HEK293 (cell line): ENCODE measurements around the gene KDM4B.

ENCODE experiments used
- CTCF ChIA-PET: fragments of 350-600 bp; formaldehyde crosslinking; extraction: SDS; loops from one replicate; lab custom pipeline; 2021; ENCODE audit warnings: antibody characterized with exemption; lab: Yijun Ruan, JAX
- POLR2A ChIA-PET: fragments of 300-600 bp; formaldehyde crosslinking; extraction: SDS; loops from one replicate; lab custom pipeline; 2020; ENCODE audit warnings: antibody characterized with exemption, inconsistent platforms; lab: Yijun Ruan, JAX
- H3K27ac ChIP-seq: fragments of 200-500 bp; sonication (Bioruptor generic); 2 replicates; pipeline ENCODE4 v1.5.1; 2014; ENCODE audit warnings: low read depth, low read length, control low read depth, inconsistent platforms; ENCODE audit errors: extremely low read depth
- H3K36me3 ChIP-seq, 2 experiments: fragments of 200-500 bp in 1 of 2; sonication (Bioruptor generic) in 1 of 2; 1 replicate in 1 of 2; 2 replicates in 1 of 2; pipeline ENCODE4 v1.5.1; 2014 to 2017; ENCODE audit warnings: inconsistent platforms in 2 of 2, low read length in 2 of 2; ENCODE audit not compliant: control insufficient read depth in 2 of 2, insufficient read depth in 1 of 2
- H3K4me1 ChIP-seq: fragments of 200-500 bp; sonication (Bioruptor generic); 2 replicates; pipeline ENCODE4 v1.5.1; 2014; ENCODE audit warnings: mild to moderate bottlenecking, low read length, inconsistent platforms; ENCODE audit not compliant: control insufficient read depth, insufficient read depth
- H3K4me3 ChIP-seq: 2 replicates; pipeline ENCODE4 v1.5.1; 2011; ENCODE audit warnings: low read depth, mild to moderate bottlenecking, control low read depth, low read length, moderate library complexity
- H3K9me3 ChIP-seq: fragments of 200-500 bp; sonication (Bioruptor generic); 2 replicates; pipeline ENCODE4 v1.5.1; 2014; ENCODE audit warnings: low read depth, low read length, inconsistent platforms; ENCODE audit not compliant: control insufficient read depth, insufficient read depth
- HOXC10 ChIP-seq: sonication (generic); formaldehyde crosslinking; IDR thresholded peaks from 2 replicates; pipeline ENCODE4 v1.8.1; 2023; ENCODE audit warnings: mild to moderate bottlenecking, missing genetic modification reagents
- MEIS1 ChIP-seq: sonication (generic); formaldehyde crosslinking; IDR thresholded peaks from 2 replicates; pipeline ENCODE4 v1.8.1; 2022; ENCODE audit warnings: missing genetic modification reagents, mild to moderate bottlenecking, borderline replicate concordance
- SETDB1 ChIP-seq: IDR thresholded peaks from one replicate; pipeline ENCODE4 v1.6.1; 2017; ENCODE audit warnings: mild to moderate bottlenecking, low read length, moderate library complexity, mixed read lengths; ENCODE audit not compliant: insufficient read length
- ZBTB21 ChIP-seq: fragments of 450-650 bp; formaldehyde crosslinking; IDR thresholded peaks from 2 replicates; pipeline ENCODE4 v1.5.1; 2017; ENCODE audit warnings: missing biosample characterization, missing genetic modification characterization
- ZFHX2 ChIP-seq: fragments of 450-650 bp; formaldehyde crosslinking; conservative IDR thresholded peaks from 2 replicates; pipeline ENCODE4 v1.5.1; 2016; ENCODE audit warnings: missing biosample characterization, missing genetic modification characterization
- ZIC2 ChIP-seq: fragments of 450-650 bp; formaldehyde crosslinking; IDR thresholded peaks from 2 replicates; pipeline ENCODE4 v1.5.1; 2016; ENCODE audit warnings: missing biosample characterization, missing genetic modification characterization
- ZNF169 ChIP-seq: fragments of 450-650 bp; formaldehyde crosslinking; IDR thresholded peaks from 2 replicates; pipeline ENCODE4 v1.5.1; 2016; ENCODE audit warnings: missing biosample characterization, missing genetic modification characterization
- ZNF19 ChIP-seq: fragments of 450-650 bp; formaldehyde crosslinking; IDR thresholded peaks from 2 replicates; pipeline ENCODE4; 2016; ENCODE audit warnings: missing biosample characterization, missing genetic modification characterization, low read depth
- ZNF266 ChIP-seq: fragments of 450-650 bp; formaldehyde crosslinking; IDR thresholded peaks from 2 replicates; pipeline ENCODE4 v1.5.1; 2016; ENCODE audit warnings: missing biosample characterization, missing genetic modification characterization, low read depth
- ZNF274 ChIP-seq, 2 experiments: fragments of 200-500 bp in 1 of 2; fragments of 450-650 bp in 1 of 2; sonication (Bioruptor generic) in 1 of 2; formaldehyde crosslinking in 1 of 2; IDR thresholded peaks; 2 replicates each; pipeline versions ENCODE4 v1.5.1 to v1.6.1; 2014 to 2016; ENCODE audit warnings: borderline replicate concordance in 1 of 2, inconsistent platforms in 1 of 2, low read length in 1 of 2, missing biosample characterization in 1 of 2, missing genetic modification characterization in 1 of 2
- ZNF335 ChIP-seq: fragments of 450-650 bp; formaldehyde crosslinking; conservative IDR thresholded peaks from 2 replicates; pipeline ENCODE4 v1.5.1; 2016; ENCODE audit warnings: missing biosample characterization, missing genetic modification characterization
- ZNF341 ChIP-seq: fragments of 450-650 bp; formaldehyde crosslinking; IDR thresholded peaks from 2 replicates; pipeline ENCODE4; 2016; ENCODE audit warnings: low read depth, missing biosample characterization, missing genetic modification characterization
- ZNF433 ChIP-seq: fragments of 450-650 bp; formaldehyde crosslinking; IDR thresholded peaks from 2 replicates; pipeline ENCODE4 v1.5.1; 2016; ENCODE audit warnings: missing biosample characterization, missing genetic modification characterization, low read depth
- ZNF544 ChIP-seq: fragments of 450-650 bp; formaldehyde crosslinking; IDR thresholded peaks from 2 replicates; pipeline ENCODE4 v1.5.0; 2017; ENCODE audit warnings: missing biosample characterization, missing genetic modification characterization
- ZNF623 ChIP-seq: fragments of 450-650 bp; formaldehyde crosslinking; IDR thresholded peaks from 2 replicates; pipeline ENCODE4 v1.5.1; 2016; ENCODE audit warnings: missing biosample characterization, missing genetic modification characterization
- ZNF707 ChIP-seq: fragments of 450-650 bp; formaldehyde crosslinking; IDR thresholded peaks from 2 replicates; pipeline ENCODE4 v1.5.1; 2016; ENCODE audit warnings: missing biosample characterization, missing genetic modification characterization
- ZNF785 ChIP-seq: fragments of 450-650 bp; formaldehyde crosslinking; IDR thresholded peaks from 2 replicates; pipeline ENCODE4 v1.5.1; 2016; ENCODE audit warnings: missing biosample characterization, missing genetic modification characterization
- ZNF837 ChIP-seq: fragments of 450-650 bp; formaldehyde crosslinking; IDR thresholded peaks from 2 replicates; pipeline ENCODE4 v1.5.1; 2016; ENCODE audit warnings: missing biosample characterization, missing genetic modification characterization
- ZSCAN16 ChIP-seq: fragments of 450-650 bp; formaldehyde crosslinking; IDR thresholded peaks from 2 replicates; pipeline ENCODE4 v1.5.1; 2016; ENCODE audit warnings: missing biosample characterization, missing genetic modification characterization
- TF ChIP-seq, protein P1 (sequence below): fragments of 450-650 bp; formaldehyde crosslinking; IDR thresholded peaks from 2 replicates; pipeline ENCODE4 v1.5.1; 2016; ENCODE audit warnings: missing biosample characterization, missing genetic modification characterization, borderline replicate concordance
- TF ChIP-seq, protein P2 (sequence below): fragments of 450-650 bp; formaldehyde crosslinking; IDR thresholded peaks from 2 replicates; pipeline ENCODE4 v1.5.1; 2016; ENCODE audit warnings: missing biosample characterization, missing genetic modification characterization
- TF ChIP-seq, protein P3 (sequence below): fragments of 450-650 bp; formaldehyde crosslinking; IDR thresholded peaks from 2 replicates; pipeline ENCODE4 v1.5.1; 2016; ENCODE audit warnings: missing biosample characterization, missing genetic modification characterization
- TF ChIP-seq, protein P4 (sequence below): fragments of 450-650 bp; formaldehyde crosslinking; IDR thresholded peaks from 2 replicates; pipeline ENCODE4 v1.5.1; 2016; ENCODE audit warnings: missing biosample characterization, missing genetic modification characterization

The KDM4B gene

DNA sequence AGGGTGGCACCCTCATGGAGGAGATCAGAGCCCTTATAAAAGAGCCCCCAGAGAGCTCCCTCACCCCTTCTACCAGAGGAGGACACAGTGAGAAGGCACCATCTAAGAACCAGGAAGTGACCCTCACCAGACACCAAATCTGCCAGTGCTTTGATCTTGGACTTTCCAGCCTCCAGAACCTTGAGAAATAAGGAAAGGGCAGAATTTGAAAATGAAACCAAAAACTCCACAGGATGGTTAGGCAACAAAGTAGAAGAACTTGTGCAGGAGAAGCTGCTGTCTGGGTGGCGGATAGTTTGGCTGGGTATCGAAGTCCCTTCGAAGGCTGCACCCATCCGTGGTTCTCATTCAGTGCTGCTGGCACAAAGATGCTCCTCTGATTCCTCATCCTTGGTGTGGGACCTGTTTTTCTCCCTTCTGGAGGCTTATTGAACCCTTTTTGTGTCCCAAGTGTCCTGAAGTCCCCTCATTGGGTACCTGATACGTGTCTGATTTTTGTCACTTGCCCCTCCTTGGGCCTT lies 130.8 kb downstream of the KDM4B start:
- CTCF ChIA-PET, result interaction anchor here (0.6 to 1.3 kb wide), 2 partner anchors 55 to 166 kb away, joined by 3 to 5 read pairs; no protein-coding TSS in a partner anchor
- no peaks in the 10 kb centered on the region for H3K9me3 ChIP-seq
- H3K27ac ChIP-seq, result no peak overlapping the region
- POLR2A ChIA-PET, result no interaction called here
- no peak overlapping the region for H3K4me3 ChIP-seq
- peaks cover 0 to 13% of the 10 kb centered on the region in 2 experiments; a peak in 1 of 3 replicates for H3K36me3 ChIP-seq
- no peaks in the 10 kb centered on the region for H3K4me1 ChIP-seq
- TF ChIP-seq ZSCAN16 (tag by site-specific recombination) (no peak), SETDB1 (peak; percentile 43)

DNA sequence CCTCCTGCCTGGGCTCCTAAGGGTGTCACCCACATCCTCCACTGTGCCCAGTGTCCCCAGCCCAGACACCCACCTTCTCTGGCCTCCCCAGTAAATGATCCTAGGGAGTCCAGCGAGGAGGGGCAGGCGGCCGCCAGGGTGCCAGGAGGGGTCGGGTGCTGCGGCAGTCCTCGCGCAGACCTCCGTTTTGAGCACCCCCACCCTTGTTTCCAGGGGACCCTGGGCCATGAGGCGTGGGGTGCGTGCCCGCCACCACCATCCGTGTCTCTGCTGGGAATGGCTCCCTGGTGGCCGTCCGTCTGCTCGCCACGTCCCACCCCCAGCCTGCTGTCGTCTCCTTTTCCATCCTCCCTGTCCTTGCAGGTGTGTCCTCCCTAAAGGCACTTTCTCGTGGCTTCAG lies 133.0 kb downstream of the KDM4B start:
- no peak overlapping the region for H3K27ac ChIP-seq
- no peak overlapping the region for H3K4me3 ChIP-seq
- H3K36me3 ChIP-seq, result peaks cover 0 to 20% of the 10 kb centered on the region in 2 experiments; a peak in 1 of 3 replicates
- no peaks in the 10 kb centered on the region for H3K9me3 ChIP-seq
- ChIA-PET CTCF (no interaction called here), POLR2A (no interaction called here)
- H3K4me1 ChIP-seq, result no peaks in the 10 kb centered on the region
- no peak for TF ChIP-seq MEIS1 (CRISPR knock-in tag)
- TF ChIP-seq, protein P1, sequence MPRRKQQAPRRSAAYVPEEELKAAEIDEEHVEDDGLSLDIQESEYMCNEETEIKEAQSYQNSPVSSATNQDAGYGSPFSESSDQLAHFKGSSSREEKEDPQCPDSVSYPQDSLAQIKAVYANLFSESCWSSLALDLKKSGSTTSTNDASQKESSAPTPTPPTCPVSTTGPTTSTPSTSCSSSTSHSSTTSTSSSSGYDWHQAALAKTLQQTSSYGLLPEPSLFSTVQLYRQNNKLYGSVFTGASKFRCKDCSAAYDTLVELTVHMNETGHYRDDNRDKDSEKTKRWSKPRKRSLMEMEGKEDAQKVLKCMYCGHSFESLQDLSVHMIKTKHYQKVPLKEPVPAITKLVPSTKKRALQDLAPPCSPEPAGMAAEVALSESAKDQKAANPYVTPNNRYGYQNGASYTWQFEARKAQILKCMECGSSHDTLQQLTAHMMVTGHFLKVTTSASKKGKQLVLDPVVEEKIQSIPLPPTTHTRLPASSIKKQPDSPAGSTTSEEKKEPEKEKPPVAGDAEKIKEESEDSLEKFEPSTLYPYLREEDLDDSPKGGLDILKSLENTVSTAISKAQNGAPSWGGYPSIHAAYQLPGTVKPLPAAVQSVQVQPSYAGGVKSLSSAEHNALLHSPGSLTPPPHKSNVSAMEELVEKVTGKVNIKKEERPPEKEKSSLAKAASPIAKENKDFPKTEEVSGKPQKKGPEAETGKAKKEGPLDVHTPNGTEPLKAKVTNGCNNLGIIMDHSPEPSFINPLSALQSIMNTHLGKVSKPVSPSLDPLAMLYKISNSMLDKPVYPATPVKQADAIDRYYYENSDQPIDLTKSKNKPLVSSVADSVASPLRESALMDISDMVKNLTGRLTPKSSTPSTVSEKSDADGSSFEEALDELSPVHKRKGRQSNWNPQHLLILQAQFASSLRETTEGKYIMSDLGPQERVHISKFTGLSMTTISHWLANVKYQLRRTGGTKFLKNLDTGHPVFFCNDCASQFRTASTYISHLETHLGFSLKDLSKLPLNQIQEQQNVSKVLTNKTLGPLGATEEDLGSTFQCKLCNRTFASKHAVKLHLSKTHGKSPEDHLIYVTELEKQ (tag by site-specific recombination), result no peak
- no peak for TF ChIP-seq ZNF19
- no peak for TF ChIP-seq ZNF433 (tag by site-specific recombination)
- TF ChIP-seq ZBTB21 (tag by site-specific recombination), result no peak
- TF ChIP-seq ZNF335 (tag by site-specific recombination), result no peak
- no peak for TF ChIP-seq ZNF266
- TF ChIP-seq ZNF707 (tag by site-specific recombination), result no peak
- TF ChIP-seq HOXC10 (CRISPR knock-in tag), result no peak
- TF ChIP-seq ZNF274 (IDR thresholded peaks at IDR 0.05; ENCODE audit: low read length), result no peak
- no peak for TF ChIP-seq ZNF274 (tag by site-specific recombination; IDR thresholded peaks at IDR 0.05; ENCODE audit: borderline replicate concordance)
- TF ChIP-seq, protein P2, sequence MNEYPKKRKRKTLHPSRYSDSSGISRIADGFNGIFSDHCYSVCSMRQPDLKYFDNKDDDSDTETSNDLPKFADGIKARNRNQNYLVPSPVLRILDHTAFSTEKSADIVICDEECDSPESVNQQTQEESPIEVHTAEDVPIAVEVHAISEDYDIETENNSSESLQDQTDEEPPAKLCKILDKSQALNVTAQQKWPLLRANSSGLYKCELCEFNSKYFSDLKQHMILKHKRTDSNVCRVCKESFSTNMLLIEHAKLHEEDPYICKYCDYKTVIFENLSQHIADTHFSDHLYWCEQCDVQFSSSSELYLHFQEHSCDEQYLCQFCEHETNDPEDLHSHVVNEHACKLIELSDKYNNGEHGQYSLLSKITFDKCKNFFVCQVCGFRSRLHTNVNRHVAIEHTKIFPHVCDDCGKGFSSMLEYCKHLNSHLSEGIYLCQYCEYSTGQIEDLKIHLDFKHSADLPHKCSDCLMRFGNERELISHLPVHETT, result no peak
- TF ChIP-seq, protein P3, sequence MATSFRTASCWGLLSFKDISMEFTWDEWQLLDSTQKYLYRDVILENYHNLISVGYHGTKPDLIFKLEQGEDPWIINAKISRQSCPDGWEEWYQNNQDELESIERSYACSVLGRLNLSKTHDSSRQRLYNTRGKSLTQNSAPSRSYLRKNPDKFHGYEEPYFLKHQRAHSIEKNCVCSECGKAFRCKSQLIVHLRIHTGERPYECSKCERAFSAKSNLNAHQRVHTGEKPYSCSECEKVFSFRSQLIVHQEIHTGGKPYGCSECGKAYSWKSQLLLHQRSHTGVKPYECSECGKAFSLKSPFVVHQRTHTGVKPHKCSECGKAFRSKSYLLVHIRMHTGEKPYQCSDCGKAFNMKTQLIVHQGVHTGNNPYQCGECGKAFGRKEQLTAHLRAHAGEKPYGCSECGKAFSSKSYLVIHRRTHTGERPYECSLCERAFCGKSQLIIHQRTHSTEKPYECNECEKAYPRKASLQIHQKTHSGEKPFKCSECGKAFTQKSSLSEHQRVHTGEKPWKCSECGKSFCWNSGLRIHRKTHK, result no peak
- TF ChIP-seq ZFHX2 (tag by site-specific recombination), result no peak
- TF ChIP-seq SETDB1, result no peak

DNA sequence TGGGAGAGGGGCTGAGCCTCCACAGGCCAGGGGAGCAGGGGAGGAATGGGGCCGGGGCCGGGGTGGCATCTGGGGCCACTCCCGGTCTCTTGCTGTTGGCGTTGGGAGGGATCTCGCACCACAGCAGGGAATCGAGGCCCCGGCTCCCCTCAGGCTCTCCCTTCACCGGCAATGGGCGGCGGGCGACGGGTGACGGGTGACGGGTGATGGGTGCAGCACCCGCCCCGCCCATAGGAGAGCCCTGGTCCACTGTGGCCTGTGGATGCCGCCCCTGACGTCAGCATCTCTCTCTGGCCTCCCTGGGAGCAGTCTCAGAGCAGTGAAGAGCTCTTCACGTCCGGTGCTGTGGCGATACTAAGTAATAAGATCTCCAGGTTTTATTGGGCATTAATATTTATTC lies 133.6 kb downstream of the KDM4B start:
- Histone ChIP-seq H3K27ac (no peak overlapping the region), H3K4me1 (no peaks in the 10 kb centered on the region), H3K9me3 (no peaks in the 10 kb centered on the region), H3K36me3 (peaks cover 0 to 19% of the 10 kb centered on the region in 2 experiments; a peak in 1 of 3 replicates), H3K4me3 (no peak overlapping the region)
- CTCF ChIA-PET, result no interaction called here
- POLR2A ChIA-PET, result no interaction called here
- TF ChIP-seq ZNF623 (tag by site-specific recombination) (no peak), ZNF169 (tag by site-specific recombination) (no peak), ZNF544 (tag by site-specific recombination) (no peak), ZNF341 (tag by site-specific recombination) (no peak), ZIC2 (tag by site-specific recombination) (no peak), ZNF837 (tag by site-specific recombination) (no peak), MEIS1 (CRISPR knock-in tag) (no peak), ZNF785 (tag by site-specific recombination) (no peak)
- TF ChIP-seq, protein P4, sequence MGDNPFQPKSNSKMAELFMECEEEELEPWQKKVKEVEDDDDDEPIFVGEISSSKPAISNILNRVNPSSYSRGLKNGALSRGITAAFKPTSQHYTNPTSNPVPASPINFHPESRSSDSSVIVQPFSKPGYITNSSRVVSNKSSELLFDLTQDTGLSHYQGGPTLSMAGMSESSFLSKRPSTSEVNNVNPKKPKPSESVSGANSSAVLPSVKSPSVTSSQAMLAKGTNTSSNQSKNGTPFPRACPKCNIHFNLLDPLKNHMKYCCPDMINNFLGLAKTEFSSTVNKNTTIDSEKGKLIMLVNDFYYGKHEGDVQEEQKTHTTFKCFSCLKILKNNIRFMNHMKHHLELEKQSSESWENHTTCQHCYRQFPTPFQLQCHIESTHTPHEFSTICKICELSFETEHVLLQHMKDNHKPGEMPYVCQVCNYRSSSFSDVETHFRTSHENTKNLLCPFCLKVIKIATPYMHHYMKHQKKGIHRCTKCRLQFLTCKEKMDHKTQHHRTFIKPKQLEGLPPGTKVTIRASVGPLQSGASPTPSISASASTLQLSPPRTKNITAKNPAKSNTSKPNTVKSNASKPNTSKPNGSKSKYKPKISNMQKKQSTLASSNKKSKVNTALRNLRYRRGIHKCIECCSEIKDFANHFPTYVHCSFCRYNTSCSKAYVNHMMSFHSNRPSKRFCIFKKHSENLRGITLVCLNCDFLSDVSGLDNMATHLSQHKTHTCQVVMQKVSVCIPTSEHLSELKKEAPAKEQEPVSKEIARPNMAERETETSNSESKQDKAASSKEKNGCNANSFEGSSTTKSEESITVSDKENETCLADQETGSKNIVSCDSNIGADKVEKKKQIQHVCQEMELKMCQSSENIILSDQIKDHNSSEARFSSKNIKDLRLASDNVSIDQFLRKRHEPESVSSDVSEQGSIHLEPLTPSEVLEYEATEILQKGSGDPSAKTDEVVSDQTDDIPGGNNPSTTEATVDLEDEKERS (tag by site-specific recombination), result no peak
